ENCODE results near the gene NHS. TPM values are rescaled to one million over a fixed set of nuclear protein-coding genes. Genes with fewer than 3 reads are reported as not detected.

Gene NHS
- total RNA-seq, 6 experiments from 2014 or later = 2.8 to 6.1 (median 4.9) TPM

DNA sequence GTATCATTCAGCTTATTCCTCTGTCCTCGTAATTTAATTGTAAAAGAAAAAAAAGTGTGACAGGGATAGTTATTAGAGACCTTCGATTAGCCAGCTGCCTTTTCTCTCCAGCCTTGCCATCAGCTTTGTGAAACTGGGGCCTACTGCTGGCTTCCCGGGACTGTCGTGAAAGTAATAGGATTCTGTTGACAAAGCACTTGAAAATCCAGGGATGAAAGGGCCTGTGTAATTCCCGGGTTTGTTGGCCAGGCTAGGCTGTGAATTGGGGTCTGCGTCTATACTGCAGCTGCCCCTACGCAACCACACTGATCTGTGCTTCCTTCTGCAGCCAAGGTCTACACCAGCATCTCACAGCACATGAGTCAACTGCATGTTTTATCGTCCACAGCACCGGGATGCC is 241.9 kb downstream of the NHS start:
- TF ChIP-seq, protein P1, sequence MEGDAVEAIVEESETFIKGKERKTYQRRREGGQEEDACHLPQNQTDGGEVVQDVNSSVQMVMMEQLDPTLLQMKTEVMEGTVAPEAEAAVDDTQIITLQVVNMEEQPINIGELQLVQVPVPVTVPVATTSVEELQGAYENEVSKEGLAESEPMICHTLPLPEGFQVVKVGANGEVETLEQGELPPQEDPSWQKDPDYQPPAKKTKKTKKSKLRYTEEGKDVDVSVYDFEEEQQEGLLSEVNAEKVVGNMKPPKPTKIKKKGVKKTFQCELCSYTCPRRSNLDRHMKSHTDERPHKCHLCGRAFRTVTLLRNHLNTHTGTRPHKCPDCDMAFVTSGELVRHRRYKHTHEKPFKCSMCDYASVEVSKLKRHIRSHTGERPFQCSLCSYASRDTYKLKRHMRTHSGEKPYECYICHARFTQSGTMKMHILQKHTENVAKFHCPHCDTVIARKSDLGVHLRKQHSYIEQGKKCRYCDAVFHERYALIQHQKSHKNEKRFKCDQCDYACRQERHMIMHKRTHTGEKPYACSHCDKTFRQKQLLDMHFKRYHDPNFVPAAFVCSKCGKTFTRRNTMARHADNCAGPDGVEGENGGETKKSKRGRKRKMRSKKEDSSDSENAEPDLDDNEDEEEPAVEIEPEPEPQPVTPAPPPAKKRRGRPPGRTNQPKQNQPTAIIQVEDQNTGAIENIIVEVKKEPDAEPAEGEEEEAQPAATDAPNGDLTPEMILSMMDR (IDR thresholded peaks at IDR 0.05) = no peak
- H3K27me3 Mint-ChIP-seq (ENCODE audit: insufficient read depth) = no peaks in the 10 kb centered on the region
- DNase-seq = no peak
- no peak overlapping the region for H3K4me3 Mint-ChIP-seq
- H3K36me3 Mint-ChIP-seq (ENCODE audit: low read depth) = no peaks in the 10 kb centered on the region
- peaks cover 26% of the 10 kb centered on the region; the same call in 1 of the 2 replicates for H3K4me1 Mint-ChIP-seq (ENCODE audit: low read depth)
- no peaks in the 10 kb centered on the region for H3K9me3 Mint-ChIP-seq
- no peak overlapping the region for H3K27ac Mint-ChIP-seq

DNA sequence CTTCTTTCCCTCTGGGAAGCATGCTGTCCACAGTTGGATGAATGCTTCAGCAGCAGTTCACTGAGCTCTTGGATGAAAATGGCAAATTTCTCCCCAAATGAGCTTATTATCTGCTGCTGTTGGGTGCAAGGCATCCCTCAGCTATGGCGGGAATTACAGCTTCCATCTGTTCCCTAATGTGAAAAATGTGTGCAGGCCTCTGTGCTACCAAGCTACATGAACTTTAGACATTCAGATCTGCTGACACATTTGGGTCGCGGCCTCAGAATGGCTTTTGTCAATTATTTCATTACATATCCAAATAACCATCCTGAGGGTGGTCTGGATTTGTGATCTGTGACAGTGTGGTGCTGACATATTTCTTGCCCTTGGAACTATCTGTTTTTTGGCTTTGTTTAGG is 242.8 kb downstream of the NHS start:
- DNase-seq = no peak
- H3K27me3 Mint-ChIP-seq (ENCODE audit: insufficient read depth) = no peaks in the 10 kb centered on the region
- TF ChIP-seq, protein P1 (IDR thresholded peaks at IDR 0.05) = no peak
- H3K4me3 Mint-ChIP-seq = no peak overlapping the region
- H3K4me1 Mint-ChIP-seq (ENCODE audit: low read depth) = peaks cover 27% of the 10 kb centered on the region; the same call in 1 of the 2 replicates
- no peaks in the 10 kb centered on the region for H3K9me3 Mint-ChIP-seq
- no peaks in the 10 kb centered on the region for H3K36me3 Mint-ChIP-seq (ENCODE audit: low read depth)
- no peak overlapping the region for H3K27ac Mint-ChIP-seq

- H3K27me3 Mint-ChIP-seq (ENCODE audit: insufficient read depth) = no peaks in the 10 kb centered on the region
Measured at GRCh38 chrX:17621566-17622270, 246.7 kb downstream of the NHS start.

GRCh38 chrX:17622331-17622730 is 247.3 kb downstream of the NHS start:
- Mint-ChIP-seq H3K4me3 (no peak overlapping the region), H3K27ac (no peak overlapping the region), H3K36me3 (ENCODE audit: low read depth) (no peaks in the 10 kb centered on the region), H3K4me1 (ENCODE audit: low read depth) (peaks cover 12% of the 10 kb centered on the region; the same call in 1 of the 2 replicates), H3K9me3 (no peaks in the 10 kb centered on the region), H3K27me3 (ENCODE audit: insufficient read depth) (no peaks in the 10 kb centered on the region)
- TF ChIP-seq, protein P1 (IDR thresholded peaks at IDR 0.05) = no peak
- DNase-seq = no peak

More at GRCh38 chrX:17621566-17622270, 246.7 kb downstream of the NHS start:
- no peaks in the 10 kb centered on the region for H3K36me3 Mint-ChIP-seq (ENCODE audit: low read depth)
- no peaks in the 10 kb centered on the region for H3K9me3 Mint-ChIP-seq
- H3K4me1 Mint-ChIP-seq (ENCODE audit: low read depth) = peaks cover 12% of the 10 kb centered on the region; the same call in 1 of the 2 replicates
- DNase-seq = no peak
- no peak overlapping the region for H3K4me3 Mint-ChIP-seq
- TF ChIP-seq, protein P1 (IDR thresholded peaks at IDR 0.05) = no peak
- H3K27ac Mint-ChIP-seq = no peak overlapping the region

DNA sequence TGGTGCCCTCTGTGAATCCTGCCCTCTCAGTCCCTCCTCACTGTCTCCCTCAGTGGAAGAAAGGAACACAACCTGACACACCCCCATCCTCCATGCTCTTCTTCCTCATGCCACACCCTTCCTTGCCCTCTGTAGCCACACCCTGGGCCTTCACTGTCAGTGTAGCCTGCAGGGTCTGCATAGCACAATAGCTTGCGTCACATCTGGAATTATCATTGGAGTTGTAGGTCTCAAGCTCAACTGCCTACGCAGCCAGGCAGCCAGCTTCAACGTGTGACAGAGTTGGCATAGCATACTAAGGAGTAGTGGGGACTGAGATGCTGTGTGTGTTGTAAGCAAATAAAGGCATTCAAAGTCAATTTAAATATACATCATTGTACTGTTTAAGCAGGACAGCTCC is 248.8 kb downstream of the NHS start:
- H3K4me3 Mint-ChIP-seq = no peak overlapping the region
- no peak for DNase-seq
- H3K27ac Mint-ChIP-seq = no peak overlapping the region
- TF ChIP-seq, protein P1 (IDR thresholded peaks at IDR 0.05) = no peak
- no peaks in the 10 kb centered on the region for H3K36me3 Mint-ChIP-seq (ENCODE audit: low read depth)
- H3K27me3 Mint-ChIP-seq (ENCODE audit: insufficient read depth) = no peaks in the 10 kb centered on the region
- peaks cover 12% of the 10 kb centered on the region; the same call in 1 of the 2 replicates for H3K4me1 Mint-ChIP-seq (ENCODE audit: low read depth)
- H3K9me3 Mint-ChIP-seq = no peaks in the 10 kb centered on the region

All from HFFc6 (cell line).